ENCODE results near the gene CDHR3. TPM values are rescaled to one million over a fixed set of nuclear protein-coding genes. Genes with fewer than 3 reads are reported as not detected.

CDHR3 gene
- total and polyA plus RNA-seq, 2 donors (not counting 1 experiment from before 2014, with no cell fraction given): 5.1 to 9.4 TPM

- H3K79me2 ChIP-seq (ENCODE audit: control insufficient read depth, insufficient read depth, low read length): no peaks in the 10 kb centered on the region
- H3K36me3 ChIP-seq (ENCODE audit: control insufficient read depth, insufficient read depth, low read length): no peaks in the 10 kb centered on the region
- no peak for DNase-seq (ENCODE audit: low read depth in 2 of 2)
- H3K27me3 ChIP-seq (ENCODE audit: control insufficient read depth, insufficient read depth, low read length): peaks cover 16% of the 10 kb centered on the region
- no peak overlapping the region for H2AFZ ChIP-seq (ENCODE audit: low read length)
- no peaks in the 10 kb centered on the region for H4K20me1 ChIP-seq (ENCODE audit: control insufficient read depth, extremely low read depth, insufficient read depth, low read length)
- no peaks in the 10 kb centered on the region for H3K9me3 ChIP-seq (ENCODE audit: control insufficient read depth, insufficient read depth, low read depth, low read length)
- H3K4me1 ChIP-seq (ENCODE audit: control insufficient read depth, extremely low read depth, insufficient read depth, low read length): peaks cover 4% of the 10 kb centered on the region
- H3K4me2 ChIP-seq (ENCODE audit: extremely low read depth, insufficient read depth, low read length): no peak overlapping the region
- TF ChIP-seq EZH2 (IDR thresholded peaks at IDR 0.05; ENCODE audit: low read length, missing control alignments): no peak
- no peak for TF ChIP-seq CTCF (conservative IDR thresholded peaks at IDR 0.05 in 1 of 2, IDR thresholded peaks at IDR 0.05 in 1 of 2; ENCODE audit: low read depth in 1 of 2, low read length in 2 of 2)
- H3K4me3 ChIP-seq (replicated peaks in 1 of 4; ENCODE audit: control extremely low read depth in 1 of 4, insufficient read depth in 1 of 4, low read depth in 3 of 4, low read length in 4 of 4): no peak overlapping the region
- no peak overlapping the region for H3K27ac ChIP-seq (ENCODE audit: insufficient read depth, low read length)
- no peak overlapping the region for H3K9ac ChIP-seq (ENCODE audit: insufficient read depth, low read length)
Measured at GRCh38 chr7:106049139-106049752, 86.2 kb downstream of the CDHR3 start.

- no peak overlapping the region for H2AFZ ChIP-seq (ENCODE audit: low read length)
- no peak overlapping the region for H3K9ac ChIP-seq (ENCODE audit: insufficient read depth, low read length)
- H3K4me1 ChIP-seq (ENCODE audit: control insufficient read depth, extremely low read depth, insufficient read depth, low read length): peaks cover 2% of the 10 kb centered on the region
- DNase-seq (ENCODE audit: low read depth in 2 of 2): peak; percentile 40 to 71
- no peaks in the 10 kb centered on the region for H3K79me2 ChIP-seq (ENCODE audit: control insufficient read depth, insufficient read depth, low read length)
- H3K4me3 ChIP-seq (replicated peaks in 1 of 4; ENCODE audit: control extremely low read depth in 1 of 4, insufficient read depth in 1 of 4, low read depth in 3 of 4, low read length in 4 of 4): no peak overlapping the region
- TF ChIP-seq CTCF (conservative IDR thresholded peaks at IDR 0.05 in 1 of 2, IDR thresholded peaks at IDR 0.05 in 1 of 2; ENCODE audit: low read depth in 1 of 2, low read length in 2 of 2): peak in 1 of 2 donors; percentile 31
- no peak for TF ChIP-seq EZH2 (IDR thresholded peaks at IDR 0.05; ENCODE audit: low read length, missing control alignments)
- peak overlapping the region; percentile 2 for H3K4me2 ChIP-seq (ENCODE audit: extremely low read depth, insufficient read depth, low read length)
- no peak overlapping the region for H3K27ac ChIP-seq (ENCODE audit: insufficient read depth, low read length)
- H3K9me3 ChIP-seq (ENCODE audit: control insufficient read depth, insufficient read depth, low read depth, low read length): no peaks in the 10 kb centered on the region
- no peaks in the 10 kb centered on the region for H4K20me1 ChIP-seq (ENCODE audit: control insufficient read depth, extremely low read depth, insufficient read depth, low read length)
- no peaks in the 10 kb centered on the region for H3K36me3 ChIP-seq (ENCODE audit: control insufficient read depth, insufficient read depth, low read length)
- H3K27me3 ChIP-seq (ENCODE audit: control insufficient read depth, insufficient read depth, low read length): peaks cover 8% of the 10 kb centered on the region
Measured at GRCh38 chr7:106050002-106050745, 87.1 kb downstream of the CDHR3 start.

GRCh38 chr7:106050746-106051117 lies 87.7 kb downstream of the CDHR3 start:
- TF ChIP-seq EZH2 (IDR thresholded peaks at IDR 0.05; ENCODE audit: low read length, missing control alignments) (no peak), CTCF (conservative IDR thresholded peaks at IDR 0.05 in 1 of 2, IDR thresholded peaks at IDR 0.05 in 1 of 2; ENCODE audit: low read depth in 1 of 2, low read length in 2 of 2) (no peak)
- Histone ChIP-seq H3K27me3 (ENCODE audit: control insufficient read depth, insufficient read depth, low read length) (peaks cover 8% of the 10 kb centered on the region), H3K9me3 (ENCODE audit: control insufficient read depth, insufficient read depth, low read depth, low read length) (no peaks in the 10 kb centered on the region), H3K27ac (ENCODE audit: insufficient read depth, low read length) (no peak overlapping the region), H3K4me1 (ENCODE audit: control insufficient read depth, extremely low read depth, insufficient read depth, low read length) (no peaks in the 10 kb centered on the region), H3K36me3 (ENCODE audit: control insufficient read depth, insufficient read depth, low read length) (no peaks in the 10 kb centered on the region), H2AFZ (ENCODE audit: low read length) (no peak overlapping the region), H3K79me2 (ENCODE audit: control insufficient read depth, insufficient read depth, low read length) (no peaks in the 10 kb centered on the region), H3K4me2 (ENCODE audit: extremely low read depth, insufficient read depth, low read length) (peak overlapping the region; percentile 2), H4K20me1 (ENCODE audit: control insufficient read depth, extremely low read depth, insufficient read depth, low read length) (no peaks in the 10 kb centered on the region), H3K9ac (ENCODE audit: insufficient read depth, low read length) (no peak overlapping the region), H3K4me3 (replicated peaks in 1 of 4; ENCODE audit: control extremely low read depth in 1 of 4, insufficient read depth in 1 of 4, low read depth in 3 of 4, low read length in 4 of 4) (no peak overlapping the region)
- DNase-seq (ENCODE audit: low read depth in 2 of 2): peak; percentile 52 to 67

Data from fibroblast of lung (primary cell).